HL-60/S4 treated with phorbol 12-myristate 13-acetate at 8.2 ng/mL for 4 days and 3 days (cell line): Measurements from ENCODE around the gene PWWP2B.
"Not testable (repeated sequence)": the region's sequence is repeated elsewhere in the genome, so short reads cannot be mapped to it uniquely, and the experiment has no call there.

ENCODE experiments used
- in situ Hi-C: fragments of 300-500 bp; cut with MboI; formaldehyde crosslinking; loops from 2 replicates; pipeline ENCODE4 v1.15.0; 2022; ENCODE audit warnings: low sequenced_read_pairs

Gene PWWP2B

GRCh38 chr10:132430231-132430743 lies 33.3 kb downstream of the PWWP2B start:
- in situ Hi-C loops, result no loop called here

- in situ Hi-C loops, result no loop called here
These were observed 33.9 kb downstream of the PWWP2B start for GRCh38 chr10:132430861-132431271.

- in situ Hi-C loops, result no loop called here
These were observed 34.7 kb downstream of the PWWP2B start for GRCh38 chr10:132431537-132432175.

GRCh38 chr10:132432176-132432540 lies 35.2 kb downstream of the PWWP2B start:
- in situ Hi-C loops, result no loop called here

GRCh38 chr10:132433671-132434340 lies 36.8 kb downstream of the PWWP2B start:
- in situ Hi-C loops, result no loop called here

- in situ Hi-C loops, result no loop called here
These were observed 37.5 kb downstream of the PWWP2B start for GRCh38 chr10:132434405-132435005.

- in situ Hi-C loops, result not testable (repeated sequence)
These were observed 38.3 kb downstream of the PWWP2B start for GRCh38 chr10:132435320-132435719.

- in situ Hi-C loops, result not testable (repeated sequence)
These were observed 39.1 kb downstream of the PWWP2B start for GRCh38 chr10:132436096-132436495.

GRCh38 chr10:132436861-132437410 lies 39.9 kb downstream of the PWWP2B start:
- in situ Hi-C loops, result no loop called here

- in situ Hi-C loops, result no loop called here
These were observed 40.5 kb downstream of the PWWP2B start for GRCh38 chr10:132437541-132437950.

- in situ Hi-C loops, result no loop called here
These were observed 41.4 kb downstream of the PWWP2B start for GRCh38 chr10:132438091-132439024.

- in situ Hi-C loops, result no loop called here
These were observed 42.0 kb downstream of the PWWP2B start for GRCh38 chr10:132439025-132439388.

- in situ Hi-C loops, result no loop called here
These were observed 42.6 kb downstream of the PWWP2B start for GRCh38 chr10:132439424-132440163.

GRCh38 chr10:132440791-132441565 lies 44.0 kb downstream of the PWWP2B start:
- in situ Hi-C loops, result no loop called here

GRCh38 chr10:132441818-132442524 lies 45.0 kb downstream of the PWWP2B start:
- in situ Hi-C loops, result no loop called here

- in situ Hi-C loops, result no loop called here
These were observed 45.6 kb downstream of the PWWP2B start for GRCh38 chr10:132442636-132443035.

GRCh38 chr10:132443605-132443982 lies 46.6 kb downstream of the PWWP2B start:
- in situ Hi-C loops, result no loop called here

- in situ Hi-C loops, result no loop called here
These were observed 47.2 kb downstream of the PWWP2B start for GRCh38 chr10:132443983-132444876.
